GM11168 (cell line): ENCODE data around the gene RHOF.
"Not testable (repeated sequence)": the region's sequence is repeated elsewhere in the genome, so short reads cannot be mapped to it uniquely, and the experiment has no call there.

Experiments used
- in situ Hi-C: fragments of 300-500 bp; cut with MboI; formaldehyde crosslinking; loops from one replicate; pipeline ENCODE4 v1.12.0; 2022; ENCODE audit warnings: low sequenced_read_pairs; ENCODE audit not compliant: unreplicated experiment

RHOF gene

GRCh38 chr12:121780429-121780828 lies 13.1 kb downstream of the RHOF start:
- in situ Hi-C loops = no loop called here

- in situ Hi-C loops = no loop called here
These were observed 14.0 kb downstream of the RHOF start for GRCh38 chr12:121779422-121779895.

- in situ Hi-C loops = no loop called here
These were observed 14.7 kb downstream of the RHOF start for GRCh38 chr12:121778567-121779421.

GRCh38 chr12:121776190-121777098 lies 17.0 kb downstream of the RHOF start:
- in situ Hi-C loops = no loop called here

- in situ Hi-C loops = no loop called here
These were observed 18.0 kb downstream of the RHOF start for GRCh38 chr12:121775501-121775900.

- in situ Hi-C loops = no loop called here
These were observed 18.5 kb downstream of the RHOF start for GRCh38 chr12:121774968-121775474.

- in situ Hi-C loops = no loop called here
These were observed 20.3 kb downstream of the RHOF start for GRCh38 chr12:121773011-121773777.

- in situ Hi-C loops = no loop called here
These were observed 22.5 kb downstream of the RHOF start for GRCh38 chr12:121770813-121771625.

- in situ Hi-C loops = no loop called here
These were observed 23.1 kb downstream of the RHOF start for GRCh38 chr12:121770388-121770787.

- in situ Hi-C loops = loop anchor here (5.0 kb wide), 1 partner anchor 78 kb away; no protein-coding TSS in a partner anchor
These were observed 23.6 kb downstream of the RHOF start for GRCh38 chr12:121769831-121770301.

- in situ Hi-C loops = loop anchor here (5.0 kb wide), 1 partner anchor 77 kb away; no protein-coding TSS in a partner anchor
These were observed 24.1 kb downstream of the RHOF start for GRCh38 chr12:121769297-121769830.

- in situ Hi-C loops = loop anchor here (5.0 kb wide), 1 partner anchor 75 kb away; no protein-coding TSS in a partner anchor
These were observed 25.9 kb downstream of the RHOF start for GRCh38 chr12:121767525-121768016.

GRCh38 chr12:121766290-121767039 lies 27.0 kb downstream of the RHOF start:
- in situ Hi-C loops = loop anchor here (5.0 kb wide), 1 partner anchor 74 kb away; no protein-coding TSS in a partner anchor

GRCh38 chr12:121765573-121765972 lies 27.9 kb downstream of the RHOF start:
- in situ Hi-C loops = loop anchor here (5.0 kb wide), 1 partner anchor 73 kb away; no protein-coding TSS in a partner anchor

- in situ Hi-C loops = loop anchor here (5.0 kb wide), 1 partner anchor 73 kb away; no protein-coding TSS in a partner anchor
These were observed 28.7 kb downstream of the RHOF start for GRCh38 chr12:121764808-121765207.

GRCh38 chr12:121762269-121762668 lies 31.2 kb downstream of the RHOF start:
- in situ Hi-C loops = no loop called here

- in situ Hi-C loops = not testable (repeated sequence)
These were observed 35.0 kb downstream of the RHOF start for GRCh38 chr12:121758536-121758935.
